Smooth muscle cell of bladder (primary cell): ENCODE measurements around the gene ELOVL1. TPM values are rescaled to one million over a fixed set of nuclear protein-coding genes. Genes with fewer than 3 reads are reported as not detected.

ENCODE experiments used
- total RNA-seq: library from RNA; depleted of rRNA; stranded (reverse); fragments of >200 nt; gene quantifications from 2 replicates; pipeline ENCODE4 v1.2.3, GENCODE V29; 2014

The ELOVL1 gene
- total RNA-seq, result 43.7 and 48.6 TPM in 2 replicates

GRCh38 chr1:43367904-43368645 lies at the start of gene ELOVL1:
ELOVL1 (minus strand) TSS chr1:43368011; CDS start chr1:43365609, 2,402 bp downstream.

GRCh38 chr1:43389326-43390313 lies 21.8 kb upstream of the ELOVL1 start, which contains the start of the genes MED8 and SZT2:
MED8 (minus strand) TSS chr1:43389800; CDS start chr1:43389764, 36 bp downstream.
SZT2 (plus strand) TSS chr1:43389899; CDS start chr1:43389969, 70 bp downstream.

GRCh38 chr1:43358746-43359693 lies 8.8 kb downstream of the ELOVL1 start, which contains the start of gene CDC20:
CDC20 (plus strand) TSS chr1:43358981; CDS start chr1:43359216, 235 bp downstream.

GRCh38 chr1:43337588-43337987 lies 30.2 kb downstream of the ELOVL1 start, which contains the start of gene MPL:
MPL (plus strand) TSS chr1:43337818; CDS start chr1:43337849, 31 bp downstream.

Other genes with a start within 250 kb of the ELOVL1 start
- gene EBNA1BP2, start 195.7 kb downstream of the ELOVL1 start, total RNA-seq, result 65.0 and 70.4 TPM in 2 replicates
- gene CFAP57, start 195.7 kb downstream of the ELOVL1 start, total RNA-seq, result 0.28 TPM in 2 replicates
- not detected in 2 replicates for gene TMEM125, start 98.0 kb downstream of the ELOVL1 start, total RNA-seq
- not detected in 2 replicates for gene C1orf210, start 82.4 kb downstream of the ELOVL1 start, total RNA-seq
- gene TIE1, start 67.0 kb downstream of the ELOVL1 start, total RNA-seq, result 0.14 and 1.2 TPM in 2 replicates
- gene MPL, start 30.2 kb downstream of the ELOVL1 start, total RNA-seq, result not detected in 2 replicates
- 6.7 and 8.7 TPM in 2 replicates for gene CDC20, start 9.0 kb downstream of the ELOVL1 start, total RNA-seq
- 64.2 and 86.8 TPM in 2 replicates for gene MED8, start 21.8 kb upstream of the ELOVL1 start, total RNA-seq
- 19.2 and 28.7 TPM in 2 replicates for gene SZT2, start 21.9 kb upstream of the ELOVL1 start, total RNA-seq
- gene HYI, start 85.9 kb upstream of the ELOVL1 start, total RNA-seq, result 26.6 and 42.8 TPM in 2 replicates
- gene PTPRF, start 162.9 kb upstream of the ELOVL1 start, total RNA-seq, result 34.4 and 42.6 TPM in 2 replicates